RCC 7860 (cell line): ENCODE measurements around the gene L3MBTL1.

Experiments used
- DNase-seq: peaks from one replicate; pipeline ENCODE4 v3.0.0-alpha.2; 2015; ENCODE audit warnings: low spot score
- FAIRE-seq: peaks from 2 replicates; lab custom pipeline; 2012; peaks lifted over from hg19 to GRCh38; lab: Jason Lieb, UNC

The L3MBTL1 gene

DNA sequence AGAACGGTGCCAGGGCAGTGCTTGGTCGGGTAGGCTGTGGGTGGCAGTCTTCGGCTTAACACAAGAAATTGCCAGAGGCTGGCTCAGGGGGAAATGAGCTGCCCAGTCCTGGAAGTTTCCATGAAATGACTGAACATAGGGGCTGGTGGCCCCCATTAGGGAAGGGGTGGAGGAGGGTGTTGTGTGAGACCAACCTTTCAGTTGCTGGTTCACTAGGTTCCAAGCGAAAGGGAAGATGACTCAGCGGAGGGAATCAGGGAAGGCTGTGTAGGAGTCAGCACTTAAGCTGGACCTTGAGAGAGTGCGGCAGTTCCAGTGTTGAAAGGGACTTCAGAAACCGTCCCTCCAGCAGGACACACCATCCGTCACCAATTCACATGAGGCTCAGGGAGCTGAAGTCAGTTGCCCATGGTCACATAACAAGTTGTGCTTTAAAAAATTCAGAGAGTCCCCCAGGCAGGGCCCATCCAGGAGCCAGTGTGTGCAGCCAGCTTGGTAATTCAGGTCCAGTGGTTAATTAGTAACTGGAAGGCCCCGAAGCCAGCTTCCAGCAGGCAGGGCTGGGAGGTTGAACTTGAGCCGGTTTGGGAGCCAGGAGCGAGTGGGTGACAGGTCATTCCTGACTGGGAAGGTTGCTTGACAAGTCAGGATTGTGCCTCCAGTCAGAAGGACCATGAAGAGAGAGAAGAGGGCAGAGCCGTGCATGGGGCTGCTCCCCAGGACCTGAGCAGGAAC is 51.1 kb downstream of the L3MBTL1 start, which contains the start of gene SGK2:
Gene SGK2 (plus strand): TSS at position 616 of the 735 bp plus-strand sequence. CDS start 7,469 bp downstream, outside the sequence.
- peak; percentile 93 for FAIRE-seq
- peak; percentile 92 for DNase-seq

DNA sequence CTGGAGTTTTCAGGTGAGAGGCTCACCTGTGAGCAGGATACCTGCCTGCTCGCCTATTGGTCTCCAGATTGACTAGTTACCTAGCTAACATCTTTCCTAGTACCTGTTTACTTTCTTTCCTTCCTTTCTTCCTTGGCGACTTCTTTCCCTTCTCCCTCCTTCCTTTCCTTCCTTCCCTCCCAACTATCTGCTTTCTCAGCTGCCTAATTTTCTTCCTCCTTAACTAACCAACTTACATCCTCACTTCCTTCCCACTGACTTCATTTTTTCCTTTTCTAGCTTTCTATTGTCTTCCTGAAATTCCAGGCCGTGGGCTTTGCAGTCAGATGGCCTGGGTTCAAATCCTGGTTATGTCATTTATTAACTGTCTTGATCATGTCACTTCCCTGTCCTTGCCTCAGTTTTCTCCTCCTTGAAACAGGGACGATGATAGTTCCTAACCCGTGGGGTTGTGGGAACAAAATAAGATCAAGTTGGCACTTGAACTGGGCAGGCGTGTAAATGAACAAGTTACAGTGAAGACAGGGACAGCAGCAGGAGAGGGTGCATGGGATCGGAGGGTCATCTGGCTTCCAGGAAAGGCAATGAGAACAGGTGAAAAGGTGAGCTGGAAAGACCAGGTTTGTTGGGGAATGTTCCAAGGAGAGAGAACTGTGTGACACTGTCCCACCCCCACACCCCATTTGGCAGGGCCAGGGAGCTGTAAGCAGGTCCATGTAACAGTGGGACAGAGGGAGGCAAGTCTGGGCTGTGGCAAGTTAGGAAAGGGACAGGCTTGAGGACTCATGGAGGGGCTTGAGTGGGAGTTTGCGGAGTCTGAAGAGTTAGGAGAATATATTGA is 51.9 kb downstream of the L3MBTL1 start:
- no peak for FAIRE-seq

DNA sequence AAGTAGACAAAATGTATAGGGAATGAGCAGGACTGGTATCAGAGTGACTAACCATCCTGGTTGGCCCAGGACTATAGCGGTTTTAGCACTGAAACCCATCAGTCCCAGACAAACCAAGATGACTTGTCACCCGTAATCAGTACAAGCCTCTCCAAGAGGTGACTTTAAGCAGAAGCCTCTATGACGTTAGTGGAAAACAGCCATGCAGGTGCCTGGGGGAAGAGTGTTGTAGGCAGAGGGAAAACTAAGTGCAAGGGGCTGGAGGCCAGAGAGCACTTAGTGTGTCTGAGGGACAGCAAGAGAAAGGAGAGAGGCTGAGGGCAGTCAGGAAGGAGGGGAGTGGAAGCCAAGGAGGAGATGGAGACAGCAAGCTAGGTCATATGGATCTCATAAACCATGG is 53.5 kb downstream of the L3MBTL1 start:
- FAIRE-seq (no peak), DNase-seq (no peak)

More for the DNA sequence above, 51.9 kb downstream of the L3MBTL1 start:
- peak; percentile 5 for DNase-seq

DNA sequence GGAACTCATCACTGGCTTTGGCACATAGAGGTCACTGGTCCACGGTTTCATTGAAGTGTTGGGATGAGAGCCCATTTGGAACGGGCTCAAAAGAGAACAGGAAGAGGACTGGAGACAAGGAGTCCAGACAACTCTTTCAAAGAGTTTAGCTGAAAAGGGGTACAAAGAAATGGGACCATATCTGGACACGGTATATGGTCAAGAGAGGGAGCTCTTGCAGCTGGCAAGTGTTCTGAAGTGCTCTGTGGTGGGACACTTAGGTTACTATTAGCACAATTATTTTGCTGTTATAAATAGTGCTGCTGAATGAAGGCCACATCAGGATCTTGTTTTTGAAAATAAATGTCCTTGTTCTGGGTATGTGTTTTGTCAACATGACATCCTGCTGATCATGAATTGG is 55.9 kb downstream of the L3MBTL1 start:
- DNase-seq (no peak), FAIRE-seq (no peak)

DNA sequence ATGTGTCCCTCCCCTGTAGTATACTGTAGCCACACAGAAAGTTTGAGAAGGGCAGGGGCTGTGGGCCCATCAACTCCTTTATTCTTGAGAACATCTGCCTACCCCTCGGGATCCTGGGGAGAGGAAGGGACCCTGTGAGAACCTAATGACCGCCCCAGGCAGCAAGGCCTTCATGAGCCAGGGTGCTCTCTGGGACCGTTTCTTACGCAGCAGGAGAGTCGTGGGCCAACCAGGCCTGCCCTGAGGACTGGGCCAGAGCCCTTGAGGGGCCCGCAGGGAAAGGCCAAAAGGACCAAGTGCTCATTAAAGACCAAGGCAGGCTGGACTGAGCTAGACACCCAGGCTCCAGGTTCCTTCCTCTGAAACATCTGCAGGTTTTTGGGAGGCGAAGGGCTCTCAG is 56.5 kb downstream of the L3MBTL1 start:
- FAIRE-seq (no peak), DNase-seq (no peak)

DNA sequence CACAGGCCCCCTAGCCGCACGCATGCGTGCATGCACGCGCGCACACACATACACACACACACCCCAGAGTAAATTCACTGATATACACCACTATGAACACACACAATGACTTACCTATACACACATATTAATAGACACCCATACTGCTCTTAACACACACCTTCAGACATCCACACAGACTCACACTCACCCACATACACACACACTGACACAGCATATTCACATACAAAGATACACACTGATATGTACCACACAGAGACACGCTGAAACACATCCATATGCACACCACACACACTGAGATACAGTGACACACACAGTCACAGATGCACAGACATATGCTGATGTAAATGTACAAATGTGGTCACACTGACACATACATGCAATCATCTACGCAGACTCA is 57.0 kb downstream of the L3MBTL1 start:
- FAIRE-seq: no peak
- no peak for DNase-seq

DNA sequence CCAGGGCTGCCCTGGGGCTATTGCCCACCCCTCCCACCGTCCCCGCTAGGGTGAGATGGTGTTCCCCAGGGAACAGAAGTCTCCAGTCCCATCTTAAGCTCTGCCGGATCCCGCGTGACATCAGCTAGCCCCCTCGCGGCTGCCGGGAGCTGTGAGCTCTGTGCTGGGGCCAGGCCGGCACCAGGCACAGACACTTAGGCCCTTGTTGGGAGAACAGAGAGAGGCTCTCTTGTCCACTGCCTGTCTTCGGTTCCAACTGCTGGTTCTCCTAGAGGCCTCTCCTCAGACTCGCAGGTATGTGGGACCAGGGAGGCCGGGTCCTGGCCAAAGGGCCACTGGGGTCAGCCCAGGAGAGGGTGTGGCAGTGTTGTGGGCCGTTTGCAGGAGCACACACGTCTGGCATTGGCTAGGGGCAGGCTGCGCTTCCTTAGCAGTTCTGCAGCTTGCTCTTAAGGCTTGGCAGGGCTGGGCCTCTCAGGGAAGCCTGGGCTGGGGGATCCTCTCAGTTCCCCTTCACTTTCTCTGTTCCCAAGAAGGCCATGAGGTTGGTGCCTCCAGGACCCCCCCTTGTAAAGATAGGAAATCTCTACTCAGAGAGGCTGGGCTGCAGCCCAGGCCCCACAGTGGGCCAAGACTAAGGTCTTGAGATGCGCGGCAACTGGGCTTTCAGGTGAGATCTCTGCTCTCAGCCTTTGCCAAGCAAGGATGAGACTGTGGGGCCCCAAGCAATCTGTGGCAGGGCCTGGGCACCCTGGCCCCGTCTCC is 57.7 kb downstream of the L3MBTL1 start:
- FAIRE-seq: no peak
- no peak for DNase-seq

DNA sequence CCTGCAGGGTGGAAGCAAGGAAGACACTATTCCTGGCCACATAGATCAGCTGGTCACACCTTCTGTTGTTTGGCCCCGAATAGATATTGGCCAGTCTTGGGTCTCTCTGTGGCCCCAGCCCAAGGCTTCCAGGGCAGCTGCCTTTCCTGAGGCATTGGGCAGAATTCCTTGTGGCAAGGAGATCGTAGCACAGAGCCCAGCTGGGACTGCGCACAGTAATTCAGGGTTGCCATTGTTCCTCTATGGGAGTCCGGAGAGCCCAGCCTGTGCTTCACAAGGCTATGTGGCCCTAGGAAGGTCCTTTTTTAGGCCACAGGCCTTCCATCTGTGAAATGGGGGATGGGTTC is 58.2 kb downstream of the L3MBTL1 start:
- no peak for FAIRE-seq
- DNase-seq: no peak

DNA sequence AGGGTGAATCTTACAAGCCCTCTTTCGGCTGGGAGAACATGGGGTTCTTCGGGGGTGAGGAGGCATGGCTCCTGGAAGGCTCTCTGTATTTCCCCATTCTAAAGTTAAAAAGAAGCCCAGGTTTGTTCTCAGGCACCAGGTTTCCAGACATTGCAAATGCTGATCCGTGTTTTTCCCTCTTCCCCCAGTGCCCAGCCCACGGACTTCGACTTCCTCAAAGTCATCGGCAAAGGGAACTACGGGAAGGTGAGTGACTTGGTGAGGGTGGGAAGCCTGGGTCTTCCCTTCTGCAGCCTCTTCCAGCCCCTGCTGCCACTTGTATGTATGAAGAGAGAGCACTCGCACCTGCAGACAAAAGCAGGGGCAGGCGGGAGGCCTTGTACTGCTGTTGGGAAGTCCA is 60.0 kb downstream of the L3MBTL1 start:
- DNase-seq (no peak), FAIRE-seq (no peak)

DNA sequence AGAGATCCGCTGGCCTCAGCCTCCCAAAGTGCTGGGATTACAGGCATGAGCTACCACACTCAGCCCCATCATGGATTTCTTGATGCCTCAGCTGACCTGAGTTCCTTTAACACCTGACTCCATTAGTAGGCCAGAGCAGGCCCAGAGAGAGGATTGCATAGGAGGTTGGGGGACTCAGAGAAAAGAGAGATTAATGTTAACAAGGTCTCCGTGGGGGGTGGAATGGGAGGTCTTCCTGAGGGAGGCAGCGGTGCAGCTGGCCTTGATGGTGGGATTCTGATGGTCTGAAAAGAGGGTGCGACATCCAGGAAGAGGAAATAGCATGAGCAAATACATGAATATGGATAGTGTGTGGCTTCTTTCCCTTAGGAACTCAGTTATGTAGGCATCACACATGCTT is 61.2 kb downstream of the L3MBTL1 start:
- DNase-seq (no peak), FAIRE-seq (no peak)

DNA sequence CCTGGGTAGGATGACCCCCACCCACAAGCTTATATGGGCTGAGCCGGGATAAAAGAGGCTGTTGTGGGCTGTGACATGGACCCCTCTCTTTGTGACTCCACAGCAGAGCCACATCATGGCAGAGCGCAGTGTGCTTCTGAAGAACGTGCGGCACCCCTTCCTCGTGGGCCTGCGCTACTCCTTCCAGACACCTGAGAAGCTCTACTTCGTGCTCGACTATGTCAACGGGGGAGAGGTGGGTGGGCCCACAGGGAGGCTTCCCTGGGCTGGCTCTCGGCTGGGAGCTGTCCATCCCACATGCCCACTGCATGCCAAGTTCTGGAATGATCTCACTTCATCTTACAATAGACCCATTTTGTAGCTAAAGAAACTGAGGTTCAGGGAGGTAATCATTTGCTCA is 61.8 kb downstream of the L3MBTL1 start:
- FAIRE-seq: no peak

DNA sequence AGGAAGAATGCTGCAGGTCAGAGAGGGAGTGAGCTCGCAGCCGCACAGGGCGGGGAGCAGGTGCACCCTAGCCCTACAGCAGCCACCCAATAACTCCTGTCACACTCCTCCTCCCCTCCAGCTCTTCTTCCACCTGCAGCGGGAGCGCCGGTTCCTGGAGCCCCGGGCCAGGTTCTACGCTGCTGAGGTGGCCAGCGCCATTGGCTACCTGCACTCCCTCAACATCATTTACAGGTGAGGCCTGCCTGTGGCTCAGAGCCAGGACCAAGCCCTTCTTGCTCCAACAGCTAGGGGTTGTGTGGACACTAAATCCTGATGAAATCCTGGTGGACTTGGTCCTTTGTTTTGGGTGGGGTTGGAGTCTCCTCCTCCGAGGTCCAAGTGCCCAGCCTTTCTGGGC is 63.0 kb downstream of the L3MBTL1 start:
- FAIRE-seq (no peak), DNase-seq (no peak)

More for the DNA sequence above, 61.8 kb downstream of the L3MBTL1 start:
- no peak for DNase-seq

DNA sequence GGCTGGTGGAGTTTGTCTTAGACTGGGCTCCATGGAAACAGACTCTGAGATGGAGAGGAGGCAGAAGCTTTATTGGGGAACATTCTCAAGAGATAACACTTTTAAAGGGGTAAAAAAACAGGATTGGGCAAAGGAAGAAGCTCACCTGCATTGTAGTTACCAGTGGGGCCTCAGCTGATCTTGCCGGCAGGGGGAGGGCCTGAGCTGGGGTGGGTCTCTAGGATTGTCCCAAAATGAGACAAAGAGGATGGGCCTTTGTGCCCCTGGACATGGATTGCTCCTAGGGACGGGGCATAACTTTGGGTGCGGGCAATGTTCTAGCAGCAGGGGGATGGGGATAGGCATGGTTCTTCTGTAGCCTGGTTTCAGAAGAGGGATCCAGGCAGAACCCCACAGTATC is 63.8 kb downstream of the L3MBTL1 start:
- DNase-seq (no peak), FAIRE-seq (no peak)

DNA sequence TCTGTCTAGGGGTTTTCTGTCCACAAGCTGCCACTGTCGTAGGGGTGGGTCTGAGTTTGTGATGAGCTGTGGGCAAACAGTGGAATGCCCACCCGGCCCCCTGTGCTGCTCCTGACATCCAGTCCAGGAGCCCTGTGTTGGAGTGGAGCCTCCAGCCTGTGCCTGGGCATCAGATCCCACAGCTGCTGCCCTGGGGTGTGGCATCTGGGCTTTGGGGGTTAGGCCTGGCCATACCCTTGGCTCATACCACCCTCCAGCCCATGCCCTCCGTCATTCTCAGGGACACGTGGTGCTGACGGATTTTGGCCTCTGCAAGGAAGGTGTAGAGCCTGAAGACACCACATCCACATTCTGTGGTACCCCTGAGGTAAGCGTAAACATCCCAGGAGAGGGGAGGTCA is 64.3 kb downstream of the L3MBTL1 start:
- DNase-seq (no peak), FAIRE-seq (no peak)

DNA sequence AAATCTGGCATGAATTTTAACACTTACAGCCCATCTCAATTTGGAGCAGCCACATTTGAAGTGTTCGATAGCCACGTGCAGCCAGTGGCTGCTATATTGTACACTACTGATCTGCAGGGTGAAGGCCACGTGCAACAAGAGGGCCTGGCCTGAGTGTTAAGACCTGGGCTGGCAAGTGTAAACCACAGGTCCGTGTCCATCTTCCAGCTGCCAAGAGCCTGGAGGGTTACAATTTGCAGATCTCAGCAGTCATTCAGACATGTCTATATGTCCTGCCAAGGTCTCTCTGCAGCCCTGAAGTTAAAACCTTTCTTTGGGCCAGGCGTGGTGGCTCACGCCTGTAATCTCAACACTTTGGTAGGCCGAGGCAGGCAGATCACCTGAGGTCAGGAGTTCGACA is 65.4 kb downstream of the L3MBTL1 start:
- DNase-seq (no peak), FAIRE-seq (no peak)

DNA sequence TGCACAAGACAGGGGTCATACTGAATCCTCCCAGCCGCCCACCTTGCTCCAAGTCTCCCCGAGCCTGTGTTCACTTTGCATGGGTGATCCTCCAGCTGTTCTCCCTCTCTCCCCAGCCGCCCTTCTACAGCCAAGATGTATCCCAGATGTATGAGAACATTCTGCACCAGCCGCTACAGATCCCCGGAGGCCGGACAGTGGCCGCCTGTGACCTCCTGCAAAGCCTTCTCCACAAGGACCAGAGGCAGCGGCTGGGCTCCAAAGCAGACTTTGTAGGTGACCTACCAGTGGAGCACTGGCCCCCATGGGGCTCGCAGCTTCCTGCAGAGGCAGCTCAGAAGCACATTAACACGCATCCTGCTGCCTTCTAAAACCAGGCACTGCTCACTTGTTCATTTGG is 68.6 kb downstream of the L3MBTL1 start:
- FAIRE-seq (no peak), DNase-seq (no peak)

DNA sequence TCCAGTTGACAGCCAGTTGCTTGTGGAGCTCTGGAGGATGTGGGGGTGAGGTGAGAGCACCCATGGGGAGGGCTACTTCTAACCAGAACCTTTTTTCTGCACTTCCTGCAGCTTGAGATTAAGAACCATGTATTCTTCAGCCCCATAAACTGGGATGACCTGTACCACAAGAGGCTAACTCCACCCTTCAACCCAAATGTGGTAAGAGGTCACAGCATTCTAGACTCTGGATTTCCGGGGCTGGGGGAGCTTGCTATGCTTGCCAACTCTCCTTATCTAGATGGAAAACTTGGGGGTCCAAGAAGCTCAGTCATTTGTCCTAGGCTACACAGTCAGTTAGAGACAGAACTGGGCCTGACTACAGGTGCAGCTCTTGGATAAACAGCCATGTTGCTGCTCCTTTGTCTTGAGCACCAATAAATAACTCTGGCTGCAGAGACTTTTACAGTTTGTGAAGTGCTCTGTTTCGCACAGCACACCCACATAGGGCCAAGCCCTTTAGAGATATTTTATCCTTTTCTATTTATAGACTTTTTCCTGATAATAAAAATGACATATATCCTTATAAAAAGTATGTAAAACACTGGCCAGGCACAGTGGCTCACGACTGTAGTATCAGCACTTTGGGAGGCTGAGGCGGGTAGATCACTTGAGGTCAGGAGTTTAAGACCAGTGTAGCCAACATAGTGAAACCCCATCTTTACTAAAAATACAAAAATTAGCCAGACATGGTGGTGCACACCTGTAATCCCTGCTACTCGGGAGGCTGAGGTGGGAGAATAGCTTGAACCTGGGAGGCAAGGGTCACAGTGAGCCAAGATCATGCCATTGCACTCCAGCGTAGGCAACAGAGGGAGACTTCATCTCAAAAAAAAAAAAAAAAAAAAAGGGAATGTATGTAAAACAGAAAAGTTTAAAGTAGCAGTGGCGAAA is 72.6 kb downstream of the L3MBTL1 start:
- no peak for DNase-seq
- no peak for FAIRE-seq

DNA sequence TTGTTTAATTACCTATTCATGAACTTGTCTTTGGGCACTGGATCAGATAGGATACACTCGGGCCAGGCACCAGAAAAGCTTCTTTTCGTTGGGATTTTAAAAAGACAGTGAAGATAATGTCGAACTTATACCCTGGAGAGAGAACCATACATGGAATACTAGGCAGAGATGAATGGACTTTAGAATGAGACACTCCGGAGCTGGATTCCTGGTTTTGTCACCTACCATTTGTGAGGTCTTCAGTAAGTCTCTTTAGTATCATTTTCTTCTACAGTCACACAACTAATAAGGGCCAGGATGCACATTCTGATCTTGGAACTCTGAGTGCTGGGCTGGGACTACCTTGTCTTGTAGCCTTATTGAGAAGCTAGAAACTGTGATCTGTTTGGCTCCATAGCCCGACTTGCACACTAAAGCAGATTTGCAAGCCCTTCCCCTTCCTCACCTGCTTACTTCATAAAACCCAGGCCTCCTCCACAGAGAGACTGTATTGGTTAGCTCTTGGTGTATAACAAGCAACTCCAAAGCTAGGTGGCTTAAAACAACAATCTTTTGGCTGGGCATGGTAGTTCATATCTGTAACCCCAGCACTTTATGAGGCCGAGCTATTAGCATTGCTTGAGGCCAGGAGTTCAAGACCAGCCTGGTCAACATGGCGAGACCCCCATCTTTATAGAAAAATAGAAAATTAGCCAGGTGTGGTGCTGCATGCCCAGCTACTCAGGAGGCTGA is 75.8 kb downstream of the L3MBTL1 start:
- no peak for DNase-seq
- FAIRE-seq: no peak

DNA sequence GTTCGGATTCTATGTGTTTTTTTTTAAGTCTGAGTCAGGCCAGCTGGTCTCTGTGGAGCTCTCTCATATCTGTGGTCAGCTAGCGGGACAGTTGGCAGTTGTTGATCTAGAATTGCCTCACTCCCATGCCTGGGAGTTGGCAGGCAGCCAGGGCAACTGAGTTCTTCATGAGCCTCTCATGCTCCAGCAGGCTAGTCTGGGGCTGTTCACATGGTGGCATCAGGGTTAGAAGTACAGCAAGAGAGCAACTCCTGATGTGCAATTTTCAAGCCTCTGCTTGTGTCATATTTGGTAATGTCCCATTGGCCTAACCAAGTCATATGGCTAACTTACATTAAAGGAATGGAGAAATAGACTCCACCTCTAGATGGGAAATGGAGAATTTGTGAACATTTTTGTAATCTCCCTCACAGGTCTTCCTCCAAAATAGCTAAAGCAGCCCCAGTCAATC is 76.5 kb downstream of the L3MBTL1 start:
- DNase-seq (peak; percentile 97), FAIRE-seq (peak; percentile 95)
